MCF 10A (cell line): ENCODE measurements around the gene PHF19. TPM values are rescaled to one million over a fixed set of nuclear protein-coding genes. Genes with fewer than 3 reads are reported as not detected.

Experiments used
- BruUV-seq: library from RNA; stranded (reverse); fragments of 400-500 nt; replicated peaks from 2 replicates; lab custom pipeline; 2021; lab: Mats Ljungman, UMichigan
- CTCF ChIA-PET: fragments of 300-600 bp; sonication (Branson Sonifier 250); formaldehyde crosslinking; extraction: SDS; loops from one replicate; lab custom pipeline; 2021; ENCODE audit warnings: antibody characterized with exemption, inconsistent platforms; lab: Yijun Ruan, JAX
- POLR2A ChIA-PET: fragments of 300-600, 350-650 bp; sonication (Branson Sonifier 250); formaldehyde crosslinking; extraction: SDS; loops from one replicate; lab custom pipeline; 2020; ENCODE audit warnings: antibody characterized with exemption, inconsistent platforms; lab: Yijun Ruan, JAX
- DNase-seq: peaks from one replicate; pipeline ENCODE4 v3.0.0-alpha.2; 2018; ENCODE audit not compliant: unreplicated experiment
- H3K27ac Mint-ChIP-seq: one replicate; pipeline ENCODE4 v1.8.0; 2022; ENCODE audit warnings: mild to moderate bottlenecking, low read depth, mixed read lengths; ENCODE audit not compliant: unreplicated experiment
- H3K27me3 Mint-ChIP-seq: one replicate; pipeline ENCODE4 v1.8.0; 2022; ENCODE audit warnings: mixed read lengths; ENCODE audit not compliant: insufficient read depth, unreplicated experiment
- H3K36me3 Mint-ChIP-seq: one replicate; pipeline ENCODE4 v1.8.0; 2022; ENCODE audit warnings: mild to moderate bottlenecking, moderate library complexity, mixed read lengths; ENCODE audit not compliant: insufficient read depth, unreplicated experiment
- H3K4me1 Mint-ChIP-seq: one replicate; pipeline ENCODE4 v1.8.0; 2022; ENCODE audit warnings: mixed read lengths; ENCODE audit not compliant: insufficient read depth, unreplicated experiment
- H3K4me3 Mint-ChIP-seq: one replicate; pipeline ENCODE4 v1.8.0; 2022; ENCODE audit warnings: mild to moderate bottlenecking, moderate library complexity, mixed read lengths; ENCODE audit not compliant: unreplicated experiment
- H3K9me3 Mint-ChIP-seq: one replicate; pipeline ENCODE4 v1.8.0; 2022; ENCODE audit warnings: mixed read lengths; ENCODE audit not compliant: unreplicated experiment
- CTCF ChIP-seq: fragments of 200-600 bp; IDR thresholded peaks from one replicate; pipeline ENCODE4 v1.8.0; 2022; ENCODE audit warnings: antibody characterized with exemption, mild to moderate bottlenecking; ENCODE audit not compliant: unreplicated experiment
- intact Hi-C: fragments of 100-400 bp; cut with micrococcal nuclease; formaldehyde crosslinking; loops from 2 replicates; pipeline ENCODE4 v1.14.1; 2022
- total RNA-seq: library from RNA; stranded (reverse); gene quantifications from 2 replicates; pipeline ENCODE4 v1.2.3, GENCODE V29; 2022

The PHF19 gene
- total RNA-seq, 1 experiment from 2014 or later: 61.0 TPM

DNA sequence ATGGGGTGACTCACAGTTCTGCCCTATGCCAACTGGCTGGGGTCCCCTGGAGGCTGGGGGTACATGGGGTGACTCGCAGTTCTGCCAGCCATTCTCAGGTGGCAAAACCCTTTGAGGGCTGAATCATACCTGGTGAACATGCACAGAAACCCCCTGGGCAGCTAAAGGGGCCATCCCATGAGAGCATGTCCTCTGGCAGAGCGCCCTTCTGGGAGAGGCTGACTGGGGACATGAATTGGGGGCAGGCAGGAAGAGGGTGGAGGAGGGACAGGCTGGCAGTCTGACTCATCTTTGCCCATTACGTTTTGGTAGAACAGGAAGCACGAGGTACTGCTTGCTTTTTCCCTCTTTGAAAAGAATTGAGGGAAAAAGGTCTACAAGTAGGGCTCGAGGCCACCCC is 32.9 kb upstream of the PHF19 start:
- H3K36me3 Mint-ChIP-seq: peaks cover 7% of the 10 kb centered on the region
- peak; percentile 67 for DNase-seq
- ChIA-PET POLR2A (no interaction called here), CTCF (no interaction called here)
- no peak overlapping the region for H3K27ac Mint-ChIP-seq
- intact Hi-C loops: no loop called here
- BruUV-seq: no TSS peak
- peaks cover 11% of the 10 kb centered on the region for H3K4me1 Mint-ChIP-seq
- H3K27me3 Mint-ChIP-seq: no peaks in the 10 kb centered on the region
- H3K4me3 Mint-ChIP-seq: no peak overlapping the region
- H3K9me3 Mint-ChIP-seq: no peaks in the 10 kb centered on the region
- no peak for TF ChIP-seq CTCF

- no peaks in the 10 kb centered on the region for H3K4me1 Mint-ChIP-seq
- intact Hi-C loops: no loop called here
- no TSS peak for BruUV-seq
- POLR2A ChIA-PET: no interaction called here
- H3K9me3 Mint-ChIP-seq: no peaks in the 10 kb centered on the region
- CTCF ChIA-PET: no interaction called here
- no peak overlapping the region for H3K4me3 Mint-ChIP-seq
- TF ChIP-seq CTCF: no peak
- no peak overlapping the region for H3K27ac Mint-ChIP-seq
- no peaks in the 10 kb centered on the region for H3K36me3 Mint-ChIP-seq
- DNase-seq: no peak
- no peaks in the 10 kb centered on the region for H3K27me3 Mint-ChIP-seq
These were observed 28.6 kb upstream of the PHF19 start for GRCh38 chr9:120905315-120906164.

GRCh38 chr9:120904978-120905301 is 28.0 kb upstream of the PHF19 start:
- CTCF ChIA-PET: interaction anchor here (1.6 kb wide), 1 partner anchor 155 kb away, joined by 4 read pairs; no protein-coding TSS in a partner anchor
- H3K4me3 Mint-ChIP-seq: no peak overlapping the region
- no peaks in the 10 kb centered on the region for H3K27me3 Mint-ChIP-seq
- H3K27ac Mint-ChIP-seq: no peak overlapping the region
- H3K9me3 Mint-ChIP-seq: no peaks in the 10 kb centered on the region
- TF ChIP-seq CTCF: no peak
- no peak for DNase-seq
- POLR2A ChIA-PET: no interaction called here
- H3K36me3 Mint-ChIP-seq: no peaks in the 10 kb centered on the region
- intact Hi-C loops: no loop called here
- H3K4me1 Mint-ChIP-seq: no peaks in the 10 kb centered on the region
- BruUV-seq: no TSS peak

- H3K27me3 Mint-ChIP-seq: no peaks in the 10 kb centered on the region
- CTCF ChIA-PET: interaction anchor here (1.0 to 1.6 kb wide), 2 partner anchors 33 to 155 kb away, joined by 3 to 4 read pairs; no protein-coding TSS in a partner anchor
- no peaks in the 10 kb centered on the region for H3K4me1 Mint-ChIP-seq
- no TSS peak for BruUV-seq
- no peaks in the 10 kb centered on the region for H3K36me3 Mint-ChIP-seq
- no peak for DNase-seq
- TF ChIP-seq CTCF: no peak
- intact Hi-C loops: no loop called here
- H3K27ac Mint-ChIP-seq: no peak overlapping the region
- H3K9me3 Mint-ChIP-seq: no peaks in the 10 kb centered on the region
- POLR2A ChIA-PET: no interaction called here
- no peak overlapping the region for H3K4me3 Mint-ChIP-seq
These were observed 27.3 kb upstream of the PHF19 start for GRCh38 chr9:120904061-120904977.
